Panc1 (cell line): ENCODE data around the gene FAM90A1. TPM values are rescaled to one million over a fixed set of nuclear protein-coding genes. Genes with fewer than 3 reads are reported as not detected.
"Not testable (repeated sequence)": the region's sequence is repeated elsewhere in the genome, so short reads cannot be mapped to it uniquely, and the experiment has no call there.

Experiments used
- ATAC-seq: fragments of 200-7000 bp; cut with Tn5 transposase; 2 replicates; pipeline ENCODE4 v1.9.1; 2020; ENCODE audit warnings: mild to moderate bottlenecking, moderate library complexity
- BruUV-seq: library from RNA; stranded (reverse); fragments of 400-500 nt; replicated peaks from 2 replicates; lab custom pipeline; 2021; lab: Mats Ljungman, UMichigan
- CTCF ChIA-PET: fragments of 300-600 bp; sonication (Branson Sonifier 250); formaldehyde crosslinking; loops from one replicate; lab custom pipeline; 2022; ENCODE audit warnings: antibody characterized with exemption; lab: Charles Lee
- POLR2A ChIA-PET: fragments of 300-600 bp; sonication (Branson Sonifier 250); formaldehyde crosslinking; loops from one replicate; lab custom pipeline; 2022; ENCODE audit warnings: antibody characterized with exemption; lab: Charles Lee
- DNase-seq: peaks from one replicate; pipeline ENCODE4 v3.0.0-alpha.2; 2010; ENCODE audit warnings: low read depth, low spot score
- H3K27ac ChIP-seq: 2 replicates; pipeline ENCODE4 v1.5.1; 2011; ENCODE audit warnings: mild to moderate bottlenecking, low read length, inconsistent platforms
- H3K27me3 ChIP-seq: fragments of 200-500 bp; sonication (Bioruptor generic); 2 replicates; pipeline ENCODE4 v1.6.0; 2014; ENCODE audit warnings: low read length, inconsistent platforms; ENCODE audit not compliant: control insufficient read depth, insufficient read depth
- H3K36me3 ChIP-seq: fragments of 200-500 bp; sonication (Bioruptor generic); 2 replicates; pipeline ENCODE4 v1.5.1; 2014; ENCODE audit warnings: inconsistent platforms, mild to moderate bottlenecking, low read length, moderate library complexity; ENCODE audit not compliant: control insufficient read depth, insufficient read depth
- H3K4me1 ChIP-seq: 2 replicates; pipeline ENCODE4 v1.5.1; 2011; ENCODE audit warnings: inconsistent platforms, mild to moderate bottlenecking, low read length, moderate library complexity; ENCODE audit not compliant: control insufficient read depth, insufficient read depth
- H3K4me3 ChIP-seq, 2 experiments: 2 replicates each; pipeline ENCODE4 v1.5.1; 2011 to 2012; ENCODE audit warnings: low read depth in 2 of 2, low read length in 2 of 2, mild to moderate bottlenecking in 2 of 2, inconsistent platforms in 1 of 2, moderate library complexity in 1 of 2
- H3K9me3 ChIP-seq: fragments of 200-500 bp; sonication (Bioruptor generic); 2 replicates; pipeline ENCODE4 v1.5.1; 2014; ENCODE audit warnings: low read depth, mild to moderate bottlenecking, inconsistent platforms, low read length, moderate library complexity; ENCODE audit not compliant: control insufficient read depth, insufficient read depth
- in situ Hi-C: cut with HindIII; loops from 2 replicates; pipeline ENCODE4 v1.10.0; 2016; ENCODE audit warnings: low sequenced_read_pairs, low pct_unique_long_range_greater_than_20kb
- intact Hi-C: fragments of 100-400 bp; cut with micrococcal nuclease; formaldehyde crosslinking; loops from one replicate; pipeline ENCODE4 v1.10.0; 2022; ENCODE audit not compliant: unreplicated experiment
- total RNA-seq: library from RNA; stranded (reverse); gene quantifications from one replicate; pipeline ENCODE4 v1.2.1, GENCODE V29; 2021; ENCODE audit not compliant: unreplicated experiment

Gene FAM90A1
- total RNA-seq, 1 experiment from 2014 or later, result not detected

GRCh38 chr12:8218711-8219382 is 8.6 kb downstream of the FAM90A1 start:
- H3K27ac ChIP-seq, BruUV-seq, H3K4me1 ChIP-seq, H3K9me3 ChIP-seq, intact Hi-C loops, POLR2A ChIA-PET, H3K27me3 ChIP-seq, H3K36me3 ChIP-seq, in situ Hi-C loops, CTCF ChIA-PET, H3K4me3 ChIP-seq, ATAC-seq, DNase-seq: not testable (repeated sequence)

- DNase-seq, H3K4me1 ChIP-seq, CTCF ChIA-PET, in situ Hi-C loops, POLR2A ChIA-PET, H3K4me3 ChIP-seq, H3K36me3 ChIP-seq, H3K27me3 ChIP-seq, H3K27ac ChIP-seq, ATAC-seq, intact Hi-C loops, BruUV-seq, H3K9me3 ChIP-seq: not testable (repeated sequence)
Observed at GRCh38 chr12:8197685-8198308, 29.6 kb downstream of the FAM90A1 start.

- ATAC-seq, in situ Hi-C loops, POLR2A ChIA-PET, H3K27me3 ChIP-seq, BruUV-seq, CTCF ChIA-PET, H3K4me1 ChIP-seq, H3K36me3 ChIP-seq, DNase-seq, H3K27ac ChIP-seq, intact Hi-C loops, H3K4me3 ChIP-seq, H3K9me3 ChIP-seq: not testable (repeated sequence)
Observed at GRCh38 chr12:8188088-8188487, 39.3 kb downstream of the FAM90A1 start.

DNA sequence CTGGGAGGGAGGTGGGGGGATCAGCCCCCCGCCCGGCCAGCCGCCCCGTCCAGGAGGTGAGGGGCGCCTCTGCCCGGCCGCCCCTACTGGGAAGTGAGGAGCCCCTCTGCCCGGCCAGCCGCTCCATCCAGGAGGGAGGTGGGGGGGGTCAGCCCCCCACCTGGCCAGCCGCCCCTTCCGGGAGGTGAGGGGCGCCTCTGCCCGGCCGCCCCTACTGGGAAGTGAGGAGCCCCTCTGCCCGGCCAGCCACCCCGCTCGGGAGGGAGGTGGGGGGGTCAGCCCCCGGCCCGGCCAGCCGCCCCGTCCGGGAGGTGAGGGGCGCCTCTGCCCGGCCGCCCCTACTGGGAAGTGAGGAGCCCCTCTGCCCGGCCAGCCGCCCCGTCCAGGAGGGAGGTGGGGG is 43.2 kb downstream of the FAM90A1 start:
- H3K4me1 ChIP-seq, CTCF ChIA-PET, H3K4me3 ChIP-seq, H3K36me3 ChIP-seq, H3K27me3 ChIP-seq, POLR2A ChIA-PET, in situ Hi-C loops, H3K27ac ChIP-seq, H3K9me3 ChIP-seq, BruUV-seq, ATAC-seq, DNase-seq, intact Hi-C loops: not testable (repeated sequence)

DNA sequence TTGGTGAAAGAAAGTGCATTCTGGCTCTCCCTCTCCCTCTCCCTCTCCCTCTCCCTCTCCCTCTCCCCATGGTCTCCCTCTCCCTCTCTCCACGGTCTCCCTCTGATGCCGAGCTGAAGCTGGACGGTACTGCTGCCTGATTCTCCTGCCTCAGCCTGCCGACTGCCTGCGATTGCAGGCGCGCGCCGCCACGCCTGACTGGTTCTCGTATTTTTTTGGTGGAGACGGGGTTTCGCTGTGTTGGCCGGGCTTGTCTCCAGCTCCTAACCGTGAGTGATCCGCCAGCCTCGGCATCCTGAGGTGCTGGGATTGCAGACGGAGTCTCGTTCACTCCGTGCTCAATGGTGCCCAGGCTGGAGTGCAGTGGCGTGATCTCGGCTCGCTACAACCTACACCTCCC is 44.1 kb downstream of the FAM90A1 start:
- in situ Hi-C loops, H3K9me3 ChIP-seq, ATAC-seq, DNase-seq, H3K27ac ChIP-seq, H3K27me3 ChIP-seq, POLR2A ChIA-PET, H3K4me3 ChIP-seq, H3K4me1 ChIP-seq, CTCF ChIA-PET, intact Hi-C loops, BruUV-seq, H3K36me3 ChIP-seq: not testable (repeated sequence)

DNA sequence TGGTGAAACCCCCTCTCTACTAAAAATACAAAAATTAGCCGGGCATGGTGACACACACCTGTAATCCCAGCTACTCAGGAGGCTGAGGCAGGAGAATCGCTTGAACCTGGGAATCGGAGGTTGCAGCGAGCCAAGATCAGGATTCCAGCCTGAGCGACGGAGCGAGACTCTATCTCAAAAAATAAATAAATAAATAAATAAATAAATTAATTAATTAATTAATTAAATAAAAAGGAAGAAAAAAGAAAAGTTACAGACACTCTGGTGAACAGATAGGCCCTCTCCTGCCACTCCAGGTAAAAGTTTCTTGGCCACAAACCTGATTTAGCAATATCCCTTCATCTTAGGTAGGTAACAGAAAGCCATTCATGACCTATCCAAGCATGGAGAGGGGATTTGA is 44.5 kb downstream of the FAM90A1 start:
- not testable (repeated sequence) for BruUV-seq, DNase-seq, ATAC-seq

DNA sequence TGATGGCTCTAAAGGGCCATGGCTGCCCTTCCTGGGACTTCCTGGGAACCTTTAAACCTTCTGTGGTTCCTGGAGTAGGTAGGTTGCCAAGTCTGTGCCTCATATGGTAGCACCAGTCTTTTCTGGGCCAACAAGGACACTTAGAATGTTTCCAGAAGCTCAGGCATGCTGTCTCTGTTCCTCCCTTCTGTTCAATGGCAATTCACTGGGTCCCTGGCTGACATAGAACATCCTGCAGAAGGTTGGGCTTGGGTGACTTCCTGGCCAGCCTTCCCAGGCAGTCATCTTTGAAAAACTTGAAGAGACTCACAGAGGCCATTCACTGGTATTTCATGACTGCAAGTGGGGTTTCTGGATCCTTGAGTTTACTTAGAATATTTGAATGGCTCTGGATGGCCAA is 46.1 kb downstream of the FAM90A1 start:
- CTCF ChIA-PET, result interaction anchor here (0.6 to 1.1 kb wide), 2 partner anchors 88 to 183 kb away, joined by 4 to 10 read pairs; no protein-coding TSS in a partner anchor
- POLR2A ChIA-PET, H3K27ac ChIP-seq, BruUV-seq, H3K36me3 ChIP-seq, H3K27me3 ChIP-seq, DNase-seq, H3K4me3 ChIP-seq, in situ Hi-C loops, H3K9me3 ChIP-seq, intact Hi-C loops, ATAC-seq, H3K4me1 ChIP-seq: not testable (repeated sequence)

More for the DNA sequence above, 44.5 kb downstream of the FAM90A1 start:
- H3K36me3 ChIP-seq, CTCF ChIA-PET, H3K4me1 ChIP-seq, H3K9me3 ChIP-seq, H3K27me3 ChIP-seq, POLR2A ChIA-PET, in situ Hi-C loops, intact Hi-C loops, H3K4me3 ChIP-seq, H3K27ac ChIP-seq: not testable (repeated sequence)
